NCI-H748 (cell line): ENCODE measurements around the gene TMEM61.
A peak's percentile ranks its signal among the peaks of the same experiment; 100 is the strongest.

Experiments
- DNase-seq: peaks from one replicate; lab custom pipeline; 2025; ENCODE audit not compliant: unreplicated experiment; lab: John Stamatoyannopoulos, UW

TMEM61 gene

DNA sequence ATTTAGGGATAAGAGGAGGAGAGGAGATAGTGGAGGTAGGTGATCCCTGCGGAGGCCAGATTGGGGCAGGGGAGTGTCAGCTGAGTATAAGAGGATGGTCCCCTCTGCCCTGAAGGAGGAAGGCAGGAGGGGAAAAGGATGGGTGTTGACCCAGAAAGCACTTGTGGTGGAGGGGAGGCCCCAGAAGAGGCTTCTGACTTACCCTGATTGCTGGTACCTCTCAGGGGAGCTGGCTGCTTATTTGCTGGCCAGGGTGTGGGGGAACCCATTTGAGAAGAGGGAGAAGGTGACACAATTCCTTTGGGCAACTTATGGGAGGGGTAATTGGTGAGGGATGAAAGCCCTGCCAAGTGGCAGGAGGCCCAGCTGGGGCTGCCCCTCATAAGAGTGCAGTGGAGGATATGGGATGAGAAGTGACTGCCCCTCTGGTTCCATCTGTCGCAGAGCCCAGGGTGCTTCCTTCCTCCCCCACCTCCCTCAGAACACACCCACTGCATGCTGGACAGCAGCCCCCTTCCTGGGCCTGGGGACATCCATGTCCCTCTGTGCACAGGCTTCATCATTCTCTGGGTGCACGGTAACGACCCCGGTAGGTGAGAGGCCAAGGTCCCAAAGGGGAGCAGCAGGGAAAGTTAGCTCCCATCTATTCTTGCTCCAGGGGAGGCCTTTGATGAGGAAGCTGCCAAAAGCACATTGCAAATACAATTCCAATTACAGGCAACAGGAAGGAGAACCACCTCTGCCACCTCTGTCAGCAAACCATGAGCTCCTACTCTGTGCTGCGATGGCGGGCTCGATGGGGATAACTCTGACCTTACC, 57.5 kb downstream of the TMEM61 start:
- no peak for DNase-seq

DNA sequence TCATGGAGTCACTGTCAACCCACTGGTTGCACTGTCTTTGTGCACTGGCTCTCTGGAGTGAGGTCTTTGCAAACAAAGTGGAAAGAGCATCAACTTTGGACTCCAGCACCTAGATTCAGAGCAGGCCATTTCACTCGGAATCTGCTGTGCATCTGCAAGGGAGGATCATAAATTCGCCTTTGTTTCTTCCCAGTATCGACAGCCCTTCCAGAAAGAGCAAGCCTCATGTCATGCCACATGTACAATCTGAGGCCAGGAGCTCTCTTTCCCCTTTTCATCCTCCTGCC, 58.1 kb downstream of the TMEM61 start:
- no peak for DNase-seq

DNA sequence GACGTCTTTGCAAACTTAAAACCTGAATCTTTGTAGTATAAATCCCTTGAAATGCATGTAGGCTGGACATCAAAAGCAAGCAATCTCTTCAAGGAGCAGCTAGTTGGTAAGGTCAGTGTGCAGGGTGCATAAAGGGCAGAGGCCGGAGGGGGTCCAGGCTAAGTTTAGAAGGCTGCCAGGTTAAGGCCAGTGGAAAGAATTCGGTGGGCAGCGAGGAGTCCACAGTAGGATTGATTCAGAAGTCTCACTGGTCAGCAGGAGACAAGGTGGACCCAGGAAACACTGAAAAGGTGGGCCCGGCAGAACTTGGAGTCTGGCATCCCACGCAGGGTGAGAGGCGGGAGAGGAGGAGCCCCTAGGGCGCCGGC, 58.5 kb downstream of the TMEM61 start:
- no peak for DNase-seq

DNA sequence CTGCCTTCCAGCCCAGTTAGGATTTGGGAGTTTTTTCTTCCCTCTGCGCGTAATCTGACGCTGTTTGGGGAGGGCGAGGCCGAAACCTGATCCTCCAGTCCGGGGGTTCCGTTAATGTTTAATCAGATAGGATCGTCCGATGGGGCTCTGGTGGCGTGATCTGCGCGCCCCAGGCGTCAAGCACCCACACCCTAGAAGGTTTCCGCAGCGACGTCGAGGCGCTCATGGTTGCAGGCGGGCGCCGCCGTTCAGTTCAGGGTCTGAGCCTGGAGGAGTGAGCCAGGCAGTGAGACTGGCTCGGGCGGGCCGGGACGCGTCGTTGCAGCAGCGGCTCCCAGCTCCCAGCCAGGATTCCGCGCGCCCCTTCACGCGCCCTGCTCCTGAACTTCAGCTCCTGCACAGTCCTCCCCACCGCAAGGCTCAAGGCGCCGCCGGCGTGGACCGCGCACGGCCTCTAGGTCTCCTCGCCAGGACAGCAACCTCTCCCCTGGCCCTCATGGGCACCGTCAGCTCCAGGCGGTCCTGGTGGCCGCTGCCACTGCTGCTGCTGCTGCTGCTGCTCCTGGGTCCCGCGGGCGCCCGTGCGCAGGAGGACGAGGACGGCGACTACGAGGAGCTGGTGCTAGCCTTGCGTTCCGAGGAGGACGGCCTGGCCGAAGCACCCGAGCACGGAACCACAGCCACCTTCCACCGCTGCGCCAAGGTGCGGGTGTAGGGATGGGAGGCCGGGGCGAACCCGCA, 59.1 kb downstream of the TMEM61 start, which contains the start of gene PCSK9:
Gene PCSK9, plus strand, starts transcription at position 207 of the 741 bp plus-strand sequence. Its CDS starts 290 bp downstream, at position 497.
- DNase-seq = peak; percentile 76

DNA sequence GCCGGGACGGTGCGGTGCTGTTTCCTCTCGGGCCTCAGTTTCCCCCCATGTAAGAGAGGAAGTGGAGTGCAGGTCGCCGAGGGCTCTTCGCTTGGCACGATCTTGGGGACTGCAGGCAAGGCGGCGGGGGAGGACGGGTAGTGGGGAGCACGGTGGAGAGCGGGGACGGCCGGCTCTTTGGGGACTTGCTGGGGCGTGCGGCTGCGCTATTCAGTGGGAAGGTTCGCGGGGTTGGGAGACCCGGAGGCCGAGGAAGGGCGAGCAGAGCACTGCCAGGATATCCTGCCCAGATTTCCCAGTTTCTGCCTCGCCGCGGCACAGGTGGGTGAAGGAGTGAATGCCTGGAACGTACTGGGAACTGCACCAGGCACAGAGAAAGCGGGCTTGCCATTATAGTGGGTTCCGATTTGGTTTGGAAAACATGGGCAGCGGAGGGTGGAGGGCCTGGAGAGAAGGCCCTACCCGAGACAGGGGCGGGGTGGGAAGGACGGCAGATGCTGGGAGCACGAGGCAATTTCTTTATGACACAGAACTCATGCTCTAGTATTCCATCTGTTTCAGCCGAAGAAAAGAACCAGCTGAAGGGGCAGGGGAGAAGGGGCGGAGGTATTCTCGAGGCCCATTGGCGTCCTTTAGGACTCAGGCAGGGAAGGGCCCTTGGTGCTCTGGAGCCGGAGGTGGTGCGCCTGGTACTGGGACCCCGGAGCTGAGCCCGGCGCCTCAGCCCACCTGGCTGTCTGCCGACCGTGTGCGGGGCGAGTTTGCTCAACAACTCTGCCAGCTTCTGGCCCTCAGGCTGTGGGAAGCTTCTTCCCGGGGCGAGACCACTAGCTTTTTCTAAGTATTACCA, 59.9 kb downstream of the TMEM61 start:
- peak; percentile 10 for DNase-seq

DNA sequence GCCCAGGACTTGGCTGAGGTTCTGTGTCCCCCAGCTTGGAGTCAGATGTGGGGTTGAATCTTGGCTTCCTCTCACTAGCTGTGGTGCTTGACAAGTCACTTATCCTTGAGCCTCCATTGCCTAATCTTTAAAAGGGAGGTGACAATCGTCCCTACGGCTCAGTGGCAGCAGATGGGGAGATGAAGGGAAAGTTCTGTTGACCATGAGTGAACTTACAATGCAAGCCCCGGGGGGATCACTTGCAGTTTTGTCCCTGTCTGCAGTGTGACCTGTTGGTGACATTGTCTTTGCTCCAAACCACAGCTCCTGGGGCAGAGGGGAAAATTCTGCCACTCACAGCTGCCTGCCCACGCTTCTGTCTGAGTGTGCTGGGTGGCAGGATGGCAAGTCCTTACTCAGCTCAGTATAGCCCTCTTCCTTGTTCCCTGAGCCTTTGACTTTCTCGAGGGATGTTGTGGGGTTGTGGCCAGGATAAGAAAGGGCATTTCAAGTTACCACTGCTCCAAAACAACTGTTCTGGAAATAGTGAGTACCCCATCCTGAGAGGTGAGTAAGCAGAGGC, 60.6 kb downstream of the TMEM61 start:
- DNase-seq = no peak

DNA sequence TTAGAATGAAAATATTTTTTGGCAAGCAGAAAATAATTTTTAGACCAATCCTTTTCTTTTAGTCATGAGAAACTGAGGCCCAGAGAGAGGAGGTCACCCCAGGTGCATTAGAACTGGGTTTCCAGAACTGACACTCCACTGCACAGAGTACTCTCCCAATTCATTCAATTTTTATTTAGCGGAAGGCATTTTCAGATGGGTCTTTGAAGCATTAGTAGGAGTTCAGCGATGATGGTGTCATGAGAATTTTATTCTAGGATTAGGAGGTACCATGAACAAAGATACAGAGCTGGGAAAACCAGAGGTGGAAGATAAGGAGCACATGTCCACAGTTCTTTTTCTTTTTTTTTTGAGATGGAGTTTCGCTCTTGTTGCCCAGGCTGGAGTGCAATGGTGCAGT, 61.2 kb downstream of the TMEM61 start:
- no peak for DNase-seq
